GM12892 (cell line): ENCODE measurements around the gene MTCH1.

ENCODE experiments used
- POLR2A ChIP-seq: IDR thresholded peaks from 2 replicates; pipeline ENCODE4 v1.6.1; 2011; ENCODE audit warnings: low read depth, low read length, control low read depth
- POLR2AphosphoS5 ChIP-seq: IDR thresholded peaks from 2 replicates; pipeline ENCODE4 v1.6.1; 2011; ENCODE audit warnings: low read depth, low read length, control low read depth
- TAF1 ChIP-seq: IDR thresholded peaks from 2 replicates; pipeline ENCODE4 v1.6.1; 2011; ENCODE audit warnings: low read depth, mild to moderate bottlenecking, control low read depth, low read length, borderline replicate concordance

DNA sequence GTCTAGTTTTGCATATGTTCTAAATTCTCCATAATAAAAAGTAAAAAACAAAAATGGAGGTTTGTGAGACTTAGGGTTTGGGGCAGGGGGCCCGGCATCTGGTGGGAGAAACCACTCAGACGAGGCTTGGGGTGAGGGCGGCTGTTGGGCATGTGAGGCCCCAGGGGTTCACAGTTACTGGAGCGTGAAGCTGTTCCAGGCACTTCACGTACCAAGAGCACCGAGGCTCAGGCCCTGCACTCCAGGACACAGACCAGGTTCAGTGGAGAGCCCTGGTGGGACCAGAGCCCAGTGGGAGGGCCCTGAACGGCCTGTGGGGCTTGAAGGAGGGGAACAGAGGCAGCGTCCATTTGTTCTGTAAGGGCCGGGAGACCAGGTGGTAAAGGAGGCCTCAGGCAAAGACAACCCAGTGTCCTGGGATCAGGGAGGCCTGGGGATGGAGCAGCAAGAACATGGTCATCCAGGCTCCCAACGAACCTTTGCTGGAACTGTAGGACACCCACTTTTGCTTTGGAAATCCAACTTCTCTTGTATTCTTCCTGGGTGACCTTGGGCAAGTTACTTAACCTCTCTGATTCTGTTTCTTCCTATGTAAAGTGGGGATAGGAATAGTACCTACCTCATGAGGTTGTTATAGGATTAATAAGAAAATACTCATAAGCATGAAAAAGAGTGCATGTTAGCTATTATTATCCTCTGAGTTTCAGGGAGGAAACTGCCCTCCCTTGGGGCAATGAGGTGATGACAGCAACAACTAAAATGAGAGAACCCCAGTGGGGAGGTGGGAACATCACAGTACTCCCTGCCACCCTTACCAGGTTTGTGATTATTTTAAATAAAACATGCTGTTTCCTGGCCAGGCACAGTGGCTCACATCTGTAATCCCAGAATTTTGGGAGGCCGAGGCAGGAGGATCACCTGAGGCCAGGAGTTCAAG lies 18.3 kb upstream of the MTCH1 start:
- TF ChIP-seq POLR2A (no peak), POLR2AphosphoS5 (no peak), TAF1 (no peak)
